Hepatocyte (in vitro differentiated cells): ENCODE measurements around the gene KIAA0040. TPM values are rescaled to one million over a fixed set of nuclear protein-coding genes. Genes with fewer than 3 reads are reported as not detected.

Experiments used
- DNase-seq: peaks from one replicate; pipeline ENCODE4 v3.0.0-alpha.2; 2016; ENCODE audit warnings: low spot score
- H2AFZ ChIP-seq: fragments of 200-600 bp; sonication (generic); 2 replicates; pipeline ENCODE4 v1.6.0; 2016; ENCODE audit warnings: antibody characterized with exemption, mild to moderate bottlenecking
- H3K27ac ChIP-seq: fragments of 200-600 bp; sonication (generic); 2 replicates; pipeline ENCODE4 v1.5.1; 2016; ENCODE audit warnings: mild to moderate bottlenecking
- H3K27me3 ChIP-seq: fragments of 200-600 bp; sonication (generic); 2 replicates; pipeline ENCODE4 v1.6.1; 2016
- H3K36me3 ChIP-seq: fragments of 200-600 bp; sonication (generic); replicated peaks from 2 replicates; pipeline ENCODE4 v1.5.1; 2016; ENCODE audit warnings: low read depth; ENCODE audit not compliant: insufficient read depth
- H3K4me1 ChIP-seq: fragments of 200-600 bp; sonication (generic); 2 replicates; pipeline ENCODE4 v1.5.1; 2016; ENCODE audit warnings: mild to moderate bottlenecking, moderate library complexity; ENCODE audit not compliant: insufficient read depth
- H3K4me2 ChIP-seq: fragments of 200-600 bp; sonication (generic); 2 replicates; pipeline ENCODE4 v1.6.0; 2016
- H3K4me3 ChIP-seq: fragments of 200-600 bp; sonication (generic); 2 replicates; pipeline ENCODE4 v1.5.1; 2016; ENCODE audit warnings: mild to moderate bottlenecking
- H3K79me2 ChIP-seq: fragments of 200-600 bp; sonication (generic); 2 replicates; pipeline ENCODE4 v1.6.0; 2017; ENCODE audit warnings: mild to moderate bottlenecking
- H3K9me2 ChIP-seq: fragments of 200-600 bp; sonication (generic); replicated peaks from 2 replicates; pipeline ENCODE4 v1.6.0; 2017; ENCODE audit warnings: mild to moderate bottlenecking; ENCODE audit not compliant: insufficient read depth
- H3K9me3 ChIP-seq: fragments of 200-600 bp; sonication (generic); 2 replicates; pipeline ENCODE4 v1.5.1; 2016; ENCODE audit warnings: low read depth, mild to moderate bottlenecking
- H4K20me1 ChIP-seq: fragments of 200-600 bp; sonication (generic); 2 replicates; pipeline ENCODE4 v1.6.0; 2016; ENCODE audit warnings: mild to moderate bottlenecking; ENCODE audit not compliant: insufficient read depth, poor library complexity, severe bottlenecking
- CTCF ChIP-seq: fragments of 200-600 bp; sonication (generic); IDR thresholded peaks from 2 replicates; pipeline ENCODE4 v1.5.1; 2016; ENCODE audit warnings: antibody characterized with exemption, mild to moderate bottlenecking; ENCODE audit not compliant: poor library complexity
- EZH2 ChIP-seq: fragments of 200-600 bp; sonication (generic); IDR thresholded peaks from 2 replicates; pipeline ENCODE4 v1.6.1; 2016; ENCODE audit warnings: antibody characterized with exemption, mild to moderate bottlenecking, borderline replicate concordance
- EZH2phosphoT487 ChIP-seq: fragments of 200-600 bp; sonication (generic); IDR thresholded peaks from one replicate; pipeline ENCODE4 v1.6.1; 2018; ENCODE audit warnings: antibody characterized with exemption, mild to moderate bottlenecking, low read depth, moderate library complexity; ENCODE audit not compliant: unreplicated experiment, severe bottlenecking
- WGBS: methylation state at CpG from one replicate; pipeline ENCODE4 v1.1.6; 2016; ENCODE audit warnings: low lambda C conversion rate; ENCODE audit errors: missing lambda C conversion rate; 5-methylcytosine and 5-hydroxymethylcytosine counted together
- polyA plus RNA-seq: library from polyadenylated mRNA; unstranded; fragments of >200 nt; fragmentation: Nextera tagmentation; extraction: Ambion mirVana; gene quantifications from 2 replicates; pipeline ENCODE4 v1.2.1, GENCODE V29; 2016
- total RNA-seq: library from RNA; depleted of rRNA; stranded (reverse); fragments of >200 nt; gene quantifications from 2 replicates; pipeline ENCODE4 v1.2.3, GENCODE V29; 2014

Gene KIAA0040
- total and polyA plus RNA-seq, 2 experiments from 2014 or later = 4.5 to 8.1 TPM

GRCh38 chr1:175167861-175168260, 24.7 kb downstream of the KIAA0040 start:
- Histone ChIP-seq H3K4me3 (no peak overlapping the region), H3K27ac (no peak overlapping the region), H3K36me3 (no peaks in the 10 kb centered on the region), H2AFZ (no peak overlapping the region), H3K9me3 (no peaks in the 10 kb centered on the region), H3K9me2 (no peaks in the 10 kb centered on the region), H3K4me2 (no peak overlapping the region), H3K27me3 (no peaks in the 10 kb centered on the region), H3K79me2 (no peaks in the 10 kb centered on the region), H3K4me1 (no peaks in the 10 kb centered on the region), H4K20me1 (no peaks in the 10 kb centered on the region)
- DNase-seq = no peak
- TF ChIP-seq EZH2 (no peak), EZH2phosphoT487 (no peak), CTCF (no peak)
- WGBS = 100% methylated on average over 2 of the region's 2 CpGs

GRCh38 chr1:175166746-175167145, 25.8 kb downstream of the KIAA0040 start:
- Histone ChIP-seq H3K27ac (no peak overlapping the region), H3K79me2 (no peaks in the 10 kb centered on the region), H3K27me3 (no peaks in the 10 kb centered on the region), H3K9me2 (no peaks in the 10 kb centered on the region), H3K36me3 (no peaks in the 10 kb centered on the region), H3K9me3 (no peaks in the 10 kb centered on the region), H2AFZ (no peak overlapping the region), H3K4me3 (no peak overlapping the region), H4K20me1 (no peaks in the 10 kb centered on the region), H3K4me1 (no peaks in the 10 kb centered on the region), H3K4me2 (no peak overlapping the region)
- TF ChIP-seq CTCF (no peak), EZH2 (no peak), EZH2phosphoT487 (no peak)
- no peak for DNase-seq
- WGBS = 83% methylated on average over 5 of the region's 5 CpGs

- 93% methylated on average over 2 of the region's 2 CpGs for WGBS
- H2AFZ ChIP-seq = no peak overlapping the region
- no peaks in the 10 kb centered on the region for H3K27me3 ChIP-seq
- no peaks in the 10 kb centered on the region for H3K36me3 ChIP-seq
- H3K4me1 ChIP-seq = no peaks in the 10 kb centered on the region
- no peak overlapping the region for H3K4me3 ChIP-seq
- H3K4me2 ChIP-seq = no peak overlapping the region
- no peaks in the 10 kb centered on the region for H4K20me1 ChIP-seq
- TF ChIP-seq EZH2 (no peak), EZH2phosphoT487 (no peak), CTCF (no peak)
- no peak for DNase-seq
- no peak overlapping the region for H3K27ac ChIP-seq
- no peaks in the 10 kb centered on the region for H3K9me3 ChIP-seq
- no peaks in the 10 kb centered on the region for H3K9me2 ChIP-seq
- no peaks in the 10 kb centered on the region for H3K79me2 ChIP-seq
Observed at GRCh38 chr1:175164751-175165150, 27.8 kb downstream of the KIAA0040 start.

GRCh38 chr1:175163702-175164101, 28.9 kb downstream of the KIAA0040 start:
- Histone ChIP-seq H3K36me3 (no peaks in the 10 kb centered on the region), H2AFZ (no peak overlapping the region), H4K20me1 (no peaks in the 10 kb centered on the region), H3K9me2 (no peaks in the 10 kb centered on the region), H3K9me3 (no peaks in the 10 kb centered on the region), H3K79me2 (no peaks in the 10 kb centered on the region), H3K27ac (peak overlapping the region; percentile 20), H3K4me3 (no peak overlapping the region), H3K4me1 (no peaks in the 10 kb centered on the region), H3K27me3 (no peaks in the 10 kb centered on the region), H3K4me2 (no peak overlapping the region)
- no peak for DNase-seq
- 79% methylated on average over 4 of the region's 4 CpGs for WGBS
- no peak for TF ChIP-seq CTCF
- no peak for TF ChIP-seq EZH2
- TF ChIP-seq EZH2phosphoT487 = no peak
